Activated CD4-positive, alpha-beta memory T cell treated with anti-CD3 and anti-CD28 coated beads for 36 hours (primary cell): ENCODE results near the gene CSTPP1. TPM values are rescaled to one million over a fixed set of nuclear protein-coding genes. Genes with fewer than 3 reads are reported as not detected.
"Not testable (repeated sequence)": the region's sequence is repeated elsewhere in the genome, so short reads cannot be mapped to it uniquely, and the experiment has no call there.

Experiments
- CTCF ChIA-PET: fragments of 350-600 bp; sonication (Branson Sonifier 250); formaldehyde crosslinking; loops from one replicate; lab custom pipeline; 2021; ENCODE audit warnings: antibody characterized with exemption, inconsistent platforms; lab: Charles Lee
- POLR2A ChIA-PET: fragments of 350-600 bp; sonication (Branson Sonifier 250); formaldehyde crosslinking; loops from one replicate; lab custom pipeline; 2021; ENCODE audit warnings: antibody characterized with exemption; lab: Charles Lee
- DNase-seq: peaks from one replicate; pipeline ENCODE4 v3.0.0-alpha.2; 2020
- H3K27ac Mint-ChIP-seq: one replicate; pipeline ENCODE4 v1.8.0; 2021; ENCODE audit warnings: mixed read lengths
- H3K27me3 Mint-ChIP-seq: one replicate; pipeline ENCODE4 v1.8.0; 2021; ENCODE audit warnings: mixed read lengths
- H3K36me3 Mint-ChIP-seq: one replicate; pipeline ENCODE4 v1.8.0; 2021; ENCODE audit warnings: mixed read lengths
- H3K4me1 Mint-ChIP-seq: one replicate; pipeline ENCODE4 v1.8.0; 2021; ENCODE audit warnings: low read depth, mixed read lengths
- H3K4me3 Mint-ChIP-seq: one replicate; pipeline ENCODE4 v1.8.0; 2021; ENCODE audit warnings: mild to moderate bottlenecking, mixed read lengths
- H3K9me3 Mint-ChIP-seq: one replicate; pipeline ENCODE4 v1.8.0; 2021; ENCODE audit warnings: mixed read lengths
- intact Hi-C: fragments of 100-400 bp; cut with micrococcal nuclease; formaldehyde crosslinking; loops from one replicate; pipeline ENCODE4 v1.15.1; 2023
- total RNA-seq, 2 experiments: library from RNA; stranded (reverse); gene quantifications; one replicate each; pipeline ENCODE4 v1.2.3, GENCODE V29; 2021

The CSTPP1 gene
- total RNA-seq, 2 experiments from 2014 or later: 18.4 to 18.5 TPM

- H3K4me3 Mint-ChIP-seq, H3K36me3 Mint-ChIP-seq, CTCF ChIA-PET: not testable (repeated sequence)
Observed at GRCh38 chr11:47112941-47113340, 176.4 kb downstream of the CSTPP1 start.

GRCh38 chr11:47118958-47119688 is 182.6 kb downstream of the CSTPP1 start:
- H3K27me3 Mint-ChIP-seq, H3K4me3 Mint-ChIP-seq, H3K4me1 Mint-ChIP-seq, CTCF ChIA-PET, intact Hi-C loops, H3K27ac Mint-ChIP-seq, H3K9me3 Mint-ChIP-seq, POLR2A ChIA-PET, H3K36me3 Mint-ChIP-seq: not testable (repeated sequence)
- DNase-seq: peak; percentile 63

More at GRCh38 chr11:47112941-47113340, 176.4 kb downstream of the CSTPP1 start:
- H3K27ac Mint-ChIP-seq, H3K4me1 Mint-ChIP-seq, DNase-seq, H3K9me3 Mint-ChIP-seq, intact Hi-C loops, H3K27me3 Mint-ChIP-seq, POLR2A ChIA-PET: not testable (repeated sequence)

GRCh38 chr11:47121056-47121455 is 184.5 kb downstream of the CSTPP1 start:
- no peaks in the 10 kb centered on the region for H3K9me3 Mint-ChIP-seq
- H3K27ac Mint-ChIP-seq: no peak overlapping the region
- H3K4me1 Mint-ChIP-seq: no peaks in the 10 kb centered on the region
- H3K4me3 Mint-ChIP-seq: no peak overlapping the region
- DNase-seq: no peak
- intact Hi-C loops: no loop called here
- ChIA-PET POLR2A (no interaction called here), CTCF (no interaction called here)
- H3K27me3 Mint-ChIP-seq: no peaks in the 10 kb centered on the region
- H3K36me3 Mint-ChIP-seq: no peaks in the 10 kb centered on the region

GRCh38 chr11:47121731-47122130 is 185.2 kb downstream of the CSTPP1 start:
- POLR2A ChIA-PET: no interaction called here
- Mint-ChIP-seq H3K27ac (no peak overlapping the region), H3K4me1 (no peaks in the 10 kb centered on the region), H3K9me3 (no peaks in the 10 kb centered on the region), H3K27me3 (no peaks in the 10 kb centered on the region), H3K36me3 (no peaks in the 10 kb centered on the region), H3K4me3 (no peak overlapping the region)
- CTCF ChIA-PET: no interaction called here
- no peak for DNase-seq
- intact Hi-C loops: no loop called here

GRCh38 chr11:47123094-47123493 is 186.5 kb downstream of the CSTPP1 start:
- Mint-ChIP-seq H3K4me1 (no peaks in the 10 kb centered on the region), H3K36me3 (no peaks in the 10 kb centered on the region), H3K9me3 (no peaks in the 10 kb centered on the region), H3K27ac (no peak overlapping the region), H3K27me3 (no peaks in the 10 kb centered on the region), H3K4me3 (no peak overlapping the region)
- DNase-seq: no peak
- intact Hi-C loops: no loop called here
- POLR2A ChIA-PET: no interaction called here
- CTCF ChIA-PET: no interaction called here

- intact Hi-C loops: no loop called here
- Mint-ChIP-seq H3K27ac (no peak overlapping the region), H3K36me3 (no peaks in the 10 kb centered on the region), H3K27me3 (no peaks in the 10 kb centered on the region), H3K4me1 (no peaks in the 10 kb centered on the region), H3K9me3 (no peaks in the 10 kb centered on the region), H3K4me3 (no peak overlapping the region)
- no peak for DNase-seq
- POLR2A ChIA-PET: no interaction called here
- CTCF ChIA-PET: no interaction called here
Observed at GRCh38 chr11:47124675-47125074, 188.1 kb downstream of the CSTPP1 start.

GRCh38 chr11:47125083-47125482 is 188.5 kb downstream of the CSTPP1 start:
- Mint-ChIP-seq H3K9me3 (no peaks in the 10 kb centered on the region), H3K36me3 (no peaks in the 10 kb centered on the region), H3K27me3 (no peaks in the 10 kb centered on the region), H3K4me1 (no peaks in the 10 kb centered on the region), H3K27ac (no peak overlapping the region), H3K4me3 (no peak overlapping the region)
- CTCF ChIA-PET: no interaction called here
- POLR2A ChIA-PET: no interaction called here
- intact Hi-C loops: no loop called here
- no peak for DNase-seq

GRCh38 chr11:47127213-47127612 is 190.7 kb downstream of the CSTPP1 start:
- Mint-ChIP-seq H3K4me3 (no peak overlapping the region), H3K4me1 (no peaks in the 10 kb centered on the region), H3K36me3 (no peaks in the 10 kb centered on the region), H3K27ac (no peak overlapping the region), H3K27me3 (no peaks in the 10 kb centered on the region), H3K9me3 (no peaks in the 10 kb centered on the region)
- ChIA-PET CTCF (interaction anchor here (0.9 kb wide), 1 partner anchor 26 kb away, joined by 3 read pairs; no protein-coding TSS in a partner anchor), POLR2A (no interaction called here)
- intact Hi-C loops: no loop called here
- DNase-seq: no peak

GRCh38 chr11:47130543-47130942 is 194.0 kb downstream of the CSTPP1 start:
- H3K27me3 Mint-ChIP-seq: no peaks in the 10 kb centered on the region
- no peaks in the 10 kb centered on the region for H3K9me3 Mint-ChIP-seq
- intact Hi-C loops: no loop called here
- ChIA-PET CTCF (interaction anchor here (1.7 kb wide), 1 partner anchor 23 kb away, joined by 4 read pairs; no protein-coding TSS in a partner anchor), POLR2A (no interaction called here)
- no peaks in the 10 kb centered on the region for H3K36me3 Mint-ChIP-seq
- no peak for DNase-seq
- no peak overlapping the region for H3K27ac Mint-ChIP-seq
- no peak overlapping the region for H3K4me3 Mint-ChIP-seq
- H3K4me1 Mint-ChIP-seq: no peaks in the 10 kb centered on the region

GRCh38 chr11:47131136-47131535 is 194.6 kb downstream of the CSTPP1 start:
- no peak for DNase-seq
- Mint-ChIP-seq H3K27me3 (no peaks in the 10 kb centered on the region), H3K4me3 (no peak overlapping the region), H3K4me1 (no peaks in the 10 kb centered on the region), H3K9me3 (no peaks in the 10 kb centered on the region), H3K36me3 (no peaks in the 10 kb centered on the region), H3K27ac (no peak overlapping the region)
- intact Hi-C loops: no loop called here
- CTCF ChIA-PET: interaction anchor here (1.7 kb wide), 1 partner anchor 22 kb away, joined by 4 read pairs; no protein-coding TSS in a partner anchor
- POLR2A ChIA-PET: no interaction called here

GRCh38 chr11:47132490-47132889 is 195.9 kb downstream of the CSTPP1 start:
- Mint-ChIP-seq H3K36me3 (peaks cover 2% of the 10 kb centered on the region), H3K4me1 (no peaks in the 10 kb centered on the region), H3K4me3 (no peak overlapping the region), H3K27me3 (no peaks in the 10 kb centered on the region), H3K27ac (no peak overlapping the region), H3K9me3 (no peaks in the 10 kb centered on the region)
- no peak for DNase-seq
- CTCF ChIA-PET: interaction anchor here (0.6 to 2.1 kb wide), 2 partner anchors 20 to 216 kb away, joined by 4 to 9 read pairs; no protein-coding TSS in a partner anchor
- POLR2A ChIA-PET: no interaction called here
- intact Hi-C loops: no loop called here

GRCh38 chr11:47132981-47133380 is 196.4 kb downstream of the CSTPP1 start:
- no peak for DNase-seq
- H3K9me3 Mint-ChIP-seq: no peaks in the 10 kb centered on the region
- H3K4me3 Mint-ChIP-seq: no peak overlapping the region
- intact Hi-C loops: no loop called here
- H3K36me3 Mint-ChIP-seq: peaks cover 2% of the 10 kb centered on the region
- no peaks in the 10 kb centered on the region for H3K27me3 Mint-ChIP-seq
- POLR2A ChIA-PET: no interaction called here
- H3K4me1 Mint-ChIP-seq: no peaks in the 10 kb centered on the region
- H3K27ac Mint-ChIP-seq: no peak overlapping the region
- CTCF ChIA-PET: interaction anchor here (0.6 to 2.1 kb wide), 2 partner anchors 20 to 217 kb away, joined by 4 to 9 read pairs; no protein-coding TSS in a partner anchor

- H3K27me3 Mint-ChIP-seq: no peaks in the 10 kb centered on the region
- ChIA-PET POLR2A (no interaction called here), CTCF (no interaction called here)
- DNase-seq: no peak
- no peak overlapping the region for H3K4me3 Mint-ChIP-seq
- H3K36me3 Mint-ChIP-seq: peaks cover 5% of the 10 kb centered on the region
- no peaks in the 10 kb centered on the region for H3K4me1 Mint-ChIP-seq
- intact Hi-C loops: no loop called here
- no peaks in the 10 kb centered on the region for H3K9me3 Mint-ChIP-seq
- H3K27ac Mint-ChIP-seq: no peak overlapping the region
Observed at GRCh38 chr11:47136327-47136726, 199.8 kb downstream of the CSTPP1 start.
